ENCODE measurements around the gene LRP6. TPM values are rescaled to one million over a fixed set of nuclear protein-coding genes. Genes with fewer than 3 reads are reported as not detected.

Gene LRP6
- total RNA-seq, 1 experiment from 2014 or later, result 22.0 TPM

DNA sequence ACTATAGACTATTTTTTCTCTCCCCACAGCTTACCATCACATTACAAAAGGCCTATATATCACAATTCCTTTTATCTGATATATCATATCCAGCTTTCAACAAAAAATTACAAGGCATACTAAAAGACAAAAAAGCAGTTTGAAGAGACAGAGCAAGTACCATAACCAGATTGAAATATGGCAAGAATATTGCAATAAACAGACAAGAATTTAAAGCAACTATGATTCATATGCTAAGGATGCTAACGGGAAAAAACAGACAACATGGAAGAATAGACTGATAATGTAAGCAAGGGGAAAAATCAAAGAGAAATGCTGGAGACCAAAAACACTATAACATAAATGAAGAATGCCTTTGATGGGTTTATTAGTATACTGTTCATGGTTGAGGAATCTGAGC, 40.7 kb downstream of the LRP6 start:
- DNase-seq (ENCODE audit: low read depth, low spot score) (no peak), ATAC-seq (no peak)
- no peaks in the 10 kb centered on the region for H3K9me3 ChIP-seq (ENCODE audit: control insufficient read depth, insufficient read depth, low read depth, low read length)
- H3K36me3 ChIP-seq (ENCODE audit: control insufficient read depth, insufficient read depth, low read length), result no peaks in the 10 kb centered on the region
- BruUV-seq (replicated peaks), result no TSS peak
- in situ Hi-C loops (cut with HindIII; ENCODE audit: low pct_unique_long_range_greater_than_20kb, low sequenced_read_pairs), result no loop called here
- intact Hi-C loops (cut with micrococcal nuclease; ENCODE audit: unreplicated experiment), result no loop called here
- H3K4me1 ChIP-seq (ENCODE audit: control insufficient read depth, insufficient read depth, low read length), result no peaks in the 10 kb centered on the region; the same call in 1 of the 2 replicates
- POLR2A ChIA-PET, result interaction anchor here (0.6 kb wide), 1 partner anchor 28 kb away, joined by 8 read pairs; no protein-coding TSS in a partner anchor
- CTCF ChIA-PET, result no interaction called here
- no peak overlapping the region for H3K4me3 ChIP-seq (ENCODE audit: low read depth in 2 of 2, low read length in 2 of 2)
- TF ChIP-seq POLR2AphosphoS5 (IDR thresholded peaks at IDR 0.05; ENCODE audit: low read depth, low read length), result no peak
- no peak for TF ChIP-seq CTCF (IDR thresholded peaks at IDR 0.05)
- no peak for TF ChIP-seq REST (IDR thresholded peaks at IDR 0.05; ENCODE audit: insufficient read depth in 1 of 2, low read depth in 2 of 2, low read length in 1 of 2)
- no peak for TF ChIP-seq SIN3A (IDR thresholded peaks at IDR 0.05; ENCODE audit: borderline replicate concordance, insufficient read depth, low read depth, low read length)
- no peak for TF ChIP-seq TCF7L2 (IDR thresholded peaks at IDR 0.05; ENCODE audit: low read depth, low read length)
- H3K27ac ChIP-seq (ENCODE audit: low read length), result no peak overlapping the region
- H3K27me3 ChIP-seq (ENCODE audit: control insufficient read depth, insufficient read depth, low read length), result no peaks in the 10 kb centered on the region

DNA sequence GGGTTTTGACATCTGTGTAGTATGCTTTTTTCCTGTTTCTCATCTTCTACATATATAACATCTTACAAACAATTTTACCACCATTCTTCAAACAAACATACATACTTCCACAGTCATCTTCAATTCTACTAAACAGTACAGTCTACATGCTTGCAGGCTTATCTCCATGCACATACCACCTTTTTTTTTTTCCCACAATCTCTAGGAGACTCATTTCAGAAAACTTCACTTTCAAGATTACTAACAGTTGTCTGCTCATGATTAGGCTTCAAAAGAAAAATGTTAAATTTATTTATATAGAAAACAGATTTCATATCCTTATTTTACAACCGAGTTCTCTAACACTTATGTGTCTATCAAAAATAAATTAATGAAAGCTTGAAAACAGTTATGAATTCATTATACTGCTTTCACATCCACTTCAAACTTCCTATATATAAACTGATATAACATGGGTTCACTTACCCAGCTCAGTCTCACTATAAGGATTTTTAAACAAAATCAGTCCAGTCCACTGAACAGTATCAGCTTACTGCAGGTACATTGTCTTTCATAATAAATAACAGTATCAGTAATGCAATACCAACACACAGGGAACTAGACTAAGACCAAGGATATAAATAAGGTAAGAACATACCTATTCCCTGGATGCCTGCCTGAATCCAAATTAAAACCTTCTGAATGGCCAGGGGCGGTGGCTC, 42.5 kb downstream of the LRP6 start:
- no TSS peak for BruUV-seq (replicated peaks)
- in situ Hi-C loops (cut with HindIII; ENCODE audit: low pct_unique_long_range_greater_than_20kb, low sequenced_read_pairs), result no loop called here
- intact Hi-C loops (cut with micrococcal nuclease; ENCODE audit: unreplicated experiment), result no loop called here
- Histone ChIP-seq H3K9me3 (ENCODE audit: control insufficient read depth, insufficient read depth, low read depth, low read length) (no peaks in the 10 kb centered on the region), H3K36me3 (ENCODE audit: control insufficient read depth, insufficient read depth, low read length) (no peaks in the 10 kb centered on the region), H3K4me3 (ENCODE audit: low read depth in 2 of 2, low read length in 2 of 2) (no peak overlapping the region), H3K27me3 (ENCODE audit: control insufficient read depth, insufficient read depth, low read length) (no peaks in the 10 kb centered on the region), H3K27ac (ENCODE audit: low read length) (no peak overlapping the region), H3K4me1 (ENCODE audit: control insufficient read depth, insufficient read depth, low read length) (no peaks in the 10 kb centered on the region; the same call in 1 of the 2 replicates)
- DNase-seq (ENCODE audit: low read depth, low spot score) (no peak), ATAC-seq (no peak)
- POLR2A ChIA-PET, result interaction anchor here (0.7 kb wide), 1 partner anchor 293 kb away, joined by 3 read pairs; no protein-coding TSS in a partner anchor
- no peak for TF ChIP-seq SIN3A (IDR thresholded peaks at IDR 0.05; ENCODE audit: borderline replicate concordance, insufficient read depth, low read depth, low read length)
- no peak for TF ChIP-seq POLR2AphosphoS5 (IDR thresholded peaks at IDR 0.05; ENCODE audit: low read depth, low read length)
- no peak for TF ChIP-seq TCF7L2 (IDR thresholded peaks at IDR 0.05; ENCODE audit: low read depth, low read length)
- TF ChIP-seq CTCF (IDR thresholded peaks at IDR 0.05), result no peak
- TF ChIP-seq REST (IDR thresholded peaks at IDR 0.05; ENCODE audit: insufficient read depth in 1 of 2, low read depth in 2 of 2, low read length in 1 of 2), result no peak
- CTCF ChIA-PET, result no interaction called here

All from Panc1 (cell line).